ENCODE data around the gene RXRB. TPM values are rescaled to one million over a fixed set of nuclear protein-coding genes. Genes with fewer than 3 reads are reported as not detected.
"Not testable (repeated sequence)": the region's sequence is repeated elsewhere in the genome, so short reads cannot be mapped to it uniquely, and the experiment has no call there.

RXRB gene
- total and polyA plus RNA-seq, 7 donors = 15.6 to 33.2 (median 28.5) TPM

DNA sequence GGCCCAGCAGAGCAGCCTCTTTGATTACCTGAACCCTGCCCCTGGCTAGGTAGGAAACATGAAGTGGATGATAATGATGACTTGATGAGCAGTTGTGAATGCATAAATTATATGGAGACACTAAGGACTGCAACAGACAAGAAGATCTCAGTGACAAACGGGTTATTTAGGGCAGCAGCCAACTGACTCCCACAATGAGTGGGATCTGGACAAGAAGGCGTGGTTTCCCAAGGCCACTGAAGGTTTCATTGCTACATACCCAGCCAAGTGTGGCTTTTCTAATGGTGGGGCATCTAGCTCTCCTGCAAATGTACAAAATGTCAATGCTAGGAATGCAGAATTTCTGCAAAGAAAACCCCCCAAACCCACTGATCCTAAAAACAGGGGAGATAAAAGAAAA, 37.3 kb upstream of the RXRB start:
- intact Hi-C loops (cut with DNase I) = no loop called here
- peaks cover 0 to 30% (median 8%) of the 10 kb centered on the region in 3 donors for H3K27me3 ChIP-seq

GRCh38 chr6:33236852-33237251, 36.4 kb upstream of the RXRB start:
- H3K9me3 ChIP-seq = no peaks in the 10 kb centered on the region
- H3K4me1 ChIP-seq = no peaks in the 10 kb centered on the region
- TF ChIP-seq EP300 (IDR thresholded peaks at IDR 0.05) = no peak
- TF ChIP-seq POLR2A (IDR thresholded peaks at IDR 0.05) = no peak
- no peak for TF ChIP-seq POLR2AphosphoS5 (IDR thresholded peaks at IDR 0.05)
- TF ChIP-seq, protein P1, sequence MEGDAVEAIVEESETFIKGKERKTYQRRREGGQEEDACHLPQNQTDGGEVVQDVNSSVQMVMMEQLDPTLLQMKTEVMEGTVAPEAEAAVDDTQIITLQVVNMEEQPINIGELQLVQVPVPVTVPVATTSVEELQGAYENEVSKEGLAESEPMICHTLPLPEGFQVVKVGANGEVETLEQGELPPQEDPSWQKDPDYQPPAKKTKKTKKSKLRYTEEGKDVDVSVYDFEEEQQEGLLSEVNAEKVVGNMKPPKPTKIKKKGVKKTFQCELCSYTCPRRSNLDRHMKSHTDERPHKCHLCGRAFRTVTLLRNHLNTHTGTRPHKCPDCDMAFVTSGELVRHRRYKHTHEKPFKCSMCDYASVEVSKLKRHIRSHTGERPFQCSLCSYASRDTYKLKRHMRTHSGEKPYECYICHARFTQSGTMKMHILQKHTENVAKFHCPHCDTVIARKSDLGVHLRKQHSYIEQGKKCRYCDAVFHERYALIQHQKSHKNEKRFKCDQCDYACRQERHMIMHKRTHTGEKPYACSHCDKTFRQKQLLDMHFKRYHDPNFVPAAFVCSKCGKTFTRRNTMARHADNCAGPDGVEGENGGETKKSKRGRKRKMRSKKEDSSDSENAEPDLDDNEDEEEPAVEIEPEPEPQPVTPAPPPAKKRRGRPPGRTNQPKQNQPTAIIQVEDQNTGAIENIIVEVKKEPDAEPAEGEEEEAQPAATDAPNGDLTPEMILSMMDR (IDR thresholded peaks at IDR 0.05) = no peak
- intact Hi-C loops (cut with DNase I) = no loop called here
- no peak overlapping the region for H3K27ac ChIP-seq
- WGBS, 2 donors = 86 to 96% methylated on average over 6 of the region's 6 CpGs
- no peak for DNase-seq
- H3K27me3 ChIP-seq = peaks cover 0 to 30% (median 8%) of the 10 kb centered on the region in 3 donors
- H3K4me3 ChIP-seq = no peak overlapping the region
- H3K36me3 ChIP-seq = no peaks in the 10 kb centered on the region

More for the DNA sequence above, 37.3 kb upstream of the RXRB start:
- Histone ChIP-seq H3K4me3 (no peak overlapping the region), H3K9me3 (no peaks in the 10 kb centered on the region), H3K4me1 (no peaks in the 10 kb centered on the region), H3K36me3 (no peaks in the 10 kb centered on the region), H3K27ac (no peak overlapping the region)
- TF ChIP-seq EP300 (IDR thresholded peaks at IDR 0.05) (no peak), POLR2A (IDR thresholded peaks at IDR 0.05) (no peak), POLR2AphosphoS5 (IDR thresholded peaks at IDR 0.05) (no peak)
- TF ChIP-seq, protein P1 (IDR thresholded peaks at IDR 0.05) = no peak
- WGBS, 2 donors = 52 to 60% methylated on average over 2 of the region's 2 CpGs
- peak; percentile 13 for DNase-seq

DNA sequence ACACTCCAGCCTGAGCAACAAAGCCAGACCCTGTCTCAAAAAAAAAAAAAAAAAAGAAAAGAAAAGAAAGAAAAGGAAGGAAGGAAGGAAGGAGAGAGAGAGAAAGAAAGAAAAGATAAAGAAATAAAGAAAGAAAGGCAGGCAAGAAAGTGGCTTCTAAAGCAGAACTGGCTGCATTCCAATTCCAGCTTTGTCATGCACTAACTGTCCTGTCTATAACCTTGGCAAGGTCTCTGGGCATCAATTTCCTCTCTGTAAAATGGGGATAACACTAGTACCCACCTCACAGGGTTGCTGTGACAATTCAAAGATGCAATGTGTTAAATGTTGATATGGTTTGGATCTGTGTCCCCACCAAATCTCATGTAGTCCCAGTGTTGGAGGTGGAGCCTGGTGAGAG, 35.9 kb upstream of the RXRB start:
- TF ChIP-seq POLR2AphosphoS5 (IDR thresholded peaks at IDR 0.05) = no peak
- no peak for TF ChIP-seq EP300 (IDR thresholded peaks at IDR 0.05)
- no peak for TF ChIP-seq POLR2A (IDR thresholded peaks at IDR 0.05)
- TF ChIP-seq, protein P1 (IDR thresholded peaks at IDR 0.05) = no peak
- H3K9me3 ChIP-seq = no peaks in the 10 kb centered on the region
- H3K27ac ChIP-seq = no peak overlapping the region
- H3K36me3 ChIP-seq = no peaks in the 10 kb centered on the region
- H3K27me3 ChIP-seq = peaks cover 0 to 30% (median 8%) of the 10 kb centered on the region in 3 donors
- H3K4me1 ChIP-seq = no peaks in the 10 kb centered on the region
- intact Hi-C loops (cut with DNase I) = no loop called here
- no peak overlapping the region for H3K4me3 ChIP-seq
- no peak for DNase-seq

DNA sequence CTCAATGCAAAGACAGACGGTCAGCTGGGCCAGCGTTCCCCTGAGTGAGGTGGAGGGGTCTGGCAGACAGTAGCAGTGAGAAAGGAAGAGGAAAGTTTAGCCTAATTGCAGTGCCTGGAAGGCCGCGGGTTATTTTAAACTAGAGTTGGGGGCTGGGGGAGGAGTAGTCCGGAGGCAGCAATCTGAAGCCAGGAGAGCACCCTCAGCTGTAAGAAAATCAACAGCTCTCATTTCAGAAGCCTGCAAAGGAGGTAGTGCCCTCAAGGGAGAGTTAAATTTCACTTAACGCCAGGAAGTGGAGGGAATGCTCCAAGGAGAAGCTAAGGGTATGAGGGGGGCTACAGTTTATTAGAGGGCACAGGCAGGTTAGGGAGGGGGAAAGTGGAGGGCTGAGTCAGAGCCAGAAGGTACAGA, 34.8 kb upstream of the RXRB start:
- no peak for DNase-seq

GRCh38 chr6:33226503-33227120, 26.1 kb upstream of the RXRB start:
- not testable (repeated sequence) for H3K27ac ChIP-seq, DNase-seq
- 50 to 56% methylated on average over 14 of the region's 14 CpGs for WGBS, 2 donors

More for the DNA sequence above, 34.8 kb upstream of the RXRB start:
- no peaks in the 10 kb centered on the region for H3K4me1 ChIP-seq
- H3K27ac ChIP-seq = no peak overlapping the region
- TF ChIP-seq, protein P1 (IDR thresholded peaks at IDR 0.05) = no peak
- TF ChIP-seq POLR2AphosphoS5 (IDR thresholded peaks at IDR 0.05) = no peak
- TF ChIP-seq EP300 (IDR thresholded peaks at IDR 0.05) = no peak
- no peak for TF ChIP-seq POLR2A (IDR thresholded peaks at IDR 0.05)
- H3K27me3 ChIP-seq = peaks cover 0 to 30% (median 8%) of the 10 kb centered on the region in 3 donors
- H3K36me3 ChIP-seq = no peaks in the 10 kb centered on the region
- no peak overlapping the region for H3K4me3 ChIP-seq
- WGBS, 2 donors = 31 to 34% methylated on average over 6 of the region's 6 CpGs
- intact Hi-C loops (cut with DNase I) = no loop called here
- no peaks in the 10 kb centered on the region for H3K9me3 ChIP-seq

More at GRCh38 chr6:33226503-33227120, 26.1 kb upstream of the RXRB start:
- H3K4me1 ChIP-seq; intact Hi-C loops (cut with DNase I); H3K9me3 ChIP-seq; H3K36me3 ChIP-seq; H3K4me3 ChIP-seq: not testable (repeated sequence)
- peaks cover 0 to 16% (median 0%) of the 10 kb centered on the region in 3 donors for H3K27me3 ChIP-seq

All from sigmoid colon (tissue), 7 donors.